Mesothelial cell of epicardium (in vitro differentiated cells): ENCODE results near the gene IQCM. TPM values are rescaled to one million over a fixed set of nuclear protein-coding genes. Genes with fewer than 3 reads are reported as not detected.

Source experiments
- DNase-seq, 2 experiments: peaks; one replicate each; pipeline ENCODE4 v3.0.0; 2021; ENCODE audit warnings: low spot score in 2 of 2; ENCODE audit not compliant: unreplicated experiment in 2 of 2
- H3K27ac Mint-ChIP-seq: 2 replicates; pipeline ENCODE4 v1.8.0; 2021; ENCODE audit warnings: mixed read lengths
- H3K27me3 Mint-ChIP-seq: 2 replicates; pipeline ENCODE4 v1.8.0; 2021; ENCODE audit warnings: low read depth, mixed read lengths
- H3K36me3 Mint-ChIP-seq: 2 replicates; pipeline ENCODE4 v1.8.0; 2021; ENCODE audit warnings: mixed read lengths
- H3K4me1 Mint-ChIP-seq: 2 replicates; pipeline ENCODE4 v1.8.0; 2021; ENCODE audit warnings: mixed read lengths
- H3K4me3 Mint-ChIP-seq: 2 replicates; pipeline ENCODE4 v1.8.0; 2021; ENCODE audit warnings: mild to moderate bottlenecking, moderate library complexity, mixed read lengths
- H3K9me3 Mint-ChIP-seq: 2 replicates; pipeline ENCODE4 v1.8.0; 2021; ENCODE audit warnings: mixed read lengths
- total RNA-seq: library from RNA; stranded (reverse); gene quantifications from 3 replicates; pipeline ENCODE4 v1.2.1, GENCODE V29; 2021
- TF ChIP-seq, protein P1 (sequence below): fragments of 200-600 bp; sonication (generic); IDR thresholded peaks from one replicate; pipeline ENCODE4 v1.5.0; 2021; ENCODE audit warnings: antibody characterized with exemption; ENCODE audit not compliant: unreplicated experiment

The IQCM gene
- total RNA-seq, 1 donor from 2014 or later: 0.94 TPM

- Mint-ChIP-seq H3K9me3 (peaks cover 16% of the 10 kb centered on the region), H3K36me3 (no peaks in the 10 kb centered on the region), H3K27ac (no peak overlapping the region), H3K4me3 (no peak overlapping the region), H3K27me3 (no peaks in the 10 kb centered on the region), H3K4me1 (peaks cover 10% of the 10 kb centered on the region)
- no peak for DNase-seq
- TF ChIP-seq, protein P1, sequence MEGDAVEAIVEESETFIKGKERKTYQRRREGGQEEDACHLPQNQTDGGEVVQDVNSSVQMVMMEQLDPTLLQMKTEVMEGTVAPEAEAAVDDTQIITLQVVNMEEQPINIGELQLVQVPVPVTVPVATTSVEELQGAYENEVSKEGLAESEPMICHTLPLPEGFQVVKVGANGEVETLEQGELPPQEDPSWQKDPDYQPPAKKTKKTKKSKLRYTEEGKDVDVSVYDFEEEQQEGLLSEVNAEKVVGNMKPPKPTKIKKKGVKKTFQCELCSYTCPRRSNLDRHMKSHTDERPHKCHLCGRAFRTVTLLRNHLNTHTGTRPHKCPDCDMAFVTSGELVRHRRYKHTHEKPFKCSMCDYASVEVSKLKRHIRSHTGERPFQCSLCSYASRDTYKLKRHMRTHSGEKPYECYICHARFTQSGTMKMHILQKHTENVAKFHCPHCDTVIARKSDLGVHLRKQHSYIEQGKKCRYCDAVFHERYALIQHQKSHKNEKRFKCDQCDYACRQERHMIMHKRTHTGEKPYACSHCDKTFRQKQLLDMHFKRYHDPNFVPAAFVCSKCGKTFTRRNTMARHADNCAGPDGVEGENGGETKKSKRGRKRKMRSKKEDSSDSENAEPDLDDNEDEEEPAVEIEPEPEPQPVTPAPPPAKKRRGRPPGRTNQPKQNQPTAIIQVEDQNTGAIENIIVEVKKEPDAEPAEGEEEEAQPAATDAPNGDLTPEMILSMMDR: no peak
These were observed 230.9 kb downstream of the IQCM start for GRCh38 chr4:149584722-149585121.

DNA sequence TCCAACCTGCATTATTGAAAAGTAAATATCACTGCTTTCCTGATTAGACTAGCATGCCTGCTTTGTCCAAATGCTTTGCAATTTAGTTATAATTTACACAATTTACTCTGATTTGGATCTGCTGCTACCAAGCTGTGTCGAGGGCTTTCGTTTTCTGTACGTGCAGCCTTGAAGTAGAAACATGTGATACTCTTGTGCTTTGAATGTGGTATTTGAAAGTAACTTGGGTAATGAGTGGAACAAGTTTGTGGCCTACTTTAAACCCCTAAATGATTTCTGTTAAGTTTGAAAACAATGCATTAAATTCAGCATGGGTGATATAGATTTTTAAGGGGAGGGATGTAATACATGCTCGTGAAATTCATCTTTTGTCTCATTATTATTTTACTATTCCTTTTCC, 240.7 kb downstream of the IQCM start:
- no peaks in the 10 kb centered on the region for H3K27me3 Mint-ChIP-seq
- TF ChIP-seq, protein P1: no peak

GRCh38 chr4:149572716-149573115, 242.9 kb downstream of the IQCM start:
- no peak for DNase-seq
- Mint-ChIP-seq H3K36me3 (peaks cover 1% of the 10 kb centered on the region), H3K27me3 (no peaks in the 10 kb centered on the region), H3K27ac (no peak overlapping the region), H3K9me3 (peaks cover 14% of the 10 kb centered on the region), H3K4me3 (no peak overlapping the region), H3K4me1 (peaks cover 9% of the 10 kb centered on the region)
- TF ChIP-seq, protein P1: no peak

More for the DNA sequence above, 240.7 kb downstream of the IQCM start:
- Mint-ChIP-seq H3K4me1 (peaks cover 9% of the 10 kb centered on the region), H3K36me3 (peaks cover 1% of the 10 kb centered on the region), H3K9me3 (peaks cover 16% of the 10 kb centered on the region), H3K27ac (no peak overlapping the region), H3K4me3 (no peak overlapping the region)
- DNase-seq: no peak

DNA sequence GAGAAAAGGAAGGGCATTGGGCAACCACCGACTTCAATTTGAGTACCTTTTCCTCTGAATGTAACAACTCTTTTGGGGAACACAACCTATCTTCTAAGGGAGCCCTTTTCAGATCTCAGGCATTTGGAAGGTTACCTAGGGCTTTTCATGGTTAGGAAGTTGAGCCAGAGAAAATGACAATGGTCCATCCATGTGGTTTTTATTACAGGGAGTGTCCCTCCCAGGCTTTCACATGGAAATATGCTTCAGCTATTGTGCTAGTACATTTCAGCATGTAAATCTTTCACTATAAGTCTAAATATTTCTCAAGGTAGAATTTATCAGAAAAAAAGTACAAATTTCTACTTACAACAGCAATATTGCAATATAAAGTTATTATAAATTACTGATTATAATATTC, 259.8 kb downstream of the IQCM start:
- DNase-seq: no peak
- Mint-ChIP-seq H3K36me3 (no peaks in the 10 kb centered on the region), H3K4me1 (peaks cover 9% of the 10 kb centered on the region), H3K9me3 (peaks cover 14% of the 10 kb centered on the region), H3K4me3 (no peak overlapping the region), H3K27ac (no peak overlapping the region), H3K27me3 (no peaks in the 10 kb centered on the region)
- TF ChIP-seq, protein P1: no peak

- DNase-seq: no peak
- no peaks in the 10 kb centered on the region for H3K36me3 Mint-ChIP-seq
- H3K4me1 Mint-ChIP-seq: peaks cover 9% of the 10 kb centered on the region
- TF ChIP-seq, protein P1: no peak
- no peaks in the 10 kb centered on the region for H3K27me3 Mint-ChIP-seq
- no peak overlapping the region for H3K27ac Mint-ChIP-seq
- H3K4me3 Mint-ChIP-seq: no peak overlapping the region
- peaks cover 11% of the 10 kb centered on the region for H3K9me3 Mint-ChIP-seq
These were observed 260.5 kb downstream of the IQCM start for GRCh38 chr4:149555146-149555545.

- Mint-ChIP-seq H3K36me3 (no peaks in the 10 kb centered on the region), H3K4me1 (peaks cover 9% of the 10 kb centered on the region), H3K27me3 (no peaks in the 10 kb centered on the region), H3K9me3 (peaks cover 6% of the 10 kb centered on the region), H3K27ac (no peak overlapping the region), H3K4me3 (no peak overlapping the region)
- DNase-seq: no peak
- TF ChIP-seq, protein P1: no peak
These were observed 261.6 kb downstream of the IQCM start for GRCh38 chr4:149553959-149554520.
